Epidermal melanocyte (primary cell): ENCODE results near the gene NTPCR.
"Not testable (repeated sequence)": the region's sequence is repeated elsewhere in the genome, so short reads cannot be mapped to it uniquely, and the experiment has no call there.

Experiments
- DNase-seq: peaks from one replicate; pipeline ENCODE4 v3.0.0; 2011; ENCODE audit warnings: low spot score; ENCODE audit not compliant: insufficient read length

The NTPCR gene

GRCh38 chr1:232925421-232926220, 24.8 kb upstream of the NTPCR start:
- DNase-seq = no peak

GRCh38 chr1:232927166-232927565, 23.2 kb upstream of the NTPCR start:
- DNase-seq = not testable (repeated sequence)

GRCh38 chr1:232927830-232928505, 22.4 kb upstream of the NTPCR start:
- no peak for DNase-seq

- no peak for DNase-seq
Measured at GRCh38 chr1:232932486-232933425, 17.7 kb upstream of the NTPCR start.

- no peak for DNase-seq
Measured at GRCh38 chr1:232936941-232937340, 13.5 kb upstream of the NTPCR start.

- DNase-seq = no peak
Measured at GRCh38 chr1:232937741-232938375, 12.6 kb upstream of the NTPCR start.

- DNase-seq = no peak
Measured at GRCh38 chr1:232938926-232939325, 11.5 kb upstream of the NTPCR start.

GRCh38 chr1:232939748-232940147, 10.7 kb upstream of the NTPCR start:
- DNase-seq = no peak

DNA sequence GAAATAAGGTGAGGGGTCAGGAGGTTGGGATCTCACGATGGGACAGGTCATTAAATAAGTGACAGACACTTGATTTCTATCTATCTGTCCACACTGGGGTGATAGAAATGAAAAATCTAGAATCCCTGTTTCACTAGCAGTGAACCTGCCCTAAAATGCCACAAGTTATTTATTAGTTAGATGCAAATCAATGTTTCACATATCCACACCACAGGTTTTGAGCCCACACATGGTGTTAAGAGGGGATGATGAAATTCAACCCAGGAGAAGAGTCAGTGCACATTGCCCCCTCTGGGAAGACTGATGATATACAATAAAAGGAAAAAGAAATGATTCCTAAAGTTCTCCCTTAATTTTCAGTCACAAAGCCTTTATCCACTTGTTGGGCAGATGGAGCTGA, 10.1 kb upstream of the NTPCR start:
- DNase-seq = no peak

DNA sequence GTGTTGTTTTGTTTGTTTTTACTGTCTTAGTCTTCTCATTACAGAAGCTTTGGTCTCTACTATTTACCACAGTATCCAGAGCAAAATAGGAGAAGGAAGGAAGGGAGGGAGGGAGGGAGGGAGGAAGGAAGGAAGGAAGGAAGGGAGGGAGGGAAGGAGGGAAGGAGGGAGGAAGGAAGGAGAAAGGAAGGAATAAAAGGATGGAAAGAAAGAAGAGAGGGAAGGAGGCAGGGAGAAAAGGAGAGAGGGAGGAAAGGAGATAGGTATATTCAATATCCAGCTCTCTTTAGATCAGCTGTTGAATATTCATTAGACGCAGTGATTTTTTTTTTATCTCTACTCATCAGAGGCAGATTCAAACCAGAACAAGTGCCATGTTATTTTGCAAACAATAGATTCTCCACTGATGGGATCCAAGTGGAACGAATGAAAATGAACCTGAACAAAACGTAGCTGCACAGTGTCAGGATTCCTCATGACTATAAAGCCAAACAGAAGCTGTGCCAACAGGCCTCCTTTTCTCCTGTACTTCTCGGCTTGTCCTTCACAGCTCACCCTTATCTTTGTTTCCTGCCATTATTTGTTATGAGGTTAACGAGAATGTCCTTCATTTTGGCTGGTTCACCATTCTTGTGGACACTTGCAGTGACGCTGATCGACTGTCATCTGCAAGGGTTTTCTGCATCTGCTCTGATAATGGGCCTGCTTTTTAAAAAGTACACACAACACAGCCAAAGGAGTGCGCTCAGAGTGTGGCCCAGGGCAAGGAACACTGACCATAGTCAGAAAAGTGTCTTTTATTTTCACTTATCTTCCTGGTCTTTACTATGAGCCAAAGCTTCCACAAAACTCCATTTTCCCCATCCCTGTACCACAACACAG, 7.8 kb upstream of the NTPCR start:
- DNase-seq = no peak

GRCh38 chr1:232943679-232944252, 6.6 kb upstream of the NTPCR start:
- no peak for DNase-seq

GRCh38 chr1:232944347-232944746, 6.1 kb upstream of the NTPCR start:
- no peak for DNase-seq

- no peak for DNase-seq
Measured at GRCh38 chr1:232949636-232950196, 695 bp upstream of the NTPCR start.

GRCh38 chr1:232951180-232951579, 769 bp downstream of the NTPCR start:
- no peak for DNase-seq

GRCh38 chr1:232951605-232952004, 1.2 kb downstream of the NTPCR start:
- DNase-seq = no peak

DNA sequence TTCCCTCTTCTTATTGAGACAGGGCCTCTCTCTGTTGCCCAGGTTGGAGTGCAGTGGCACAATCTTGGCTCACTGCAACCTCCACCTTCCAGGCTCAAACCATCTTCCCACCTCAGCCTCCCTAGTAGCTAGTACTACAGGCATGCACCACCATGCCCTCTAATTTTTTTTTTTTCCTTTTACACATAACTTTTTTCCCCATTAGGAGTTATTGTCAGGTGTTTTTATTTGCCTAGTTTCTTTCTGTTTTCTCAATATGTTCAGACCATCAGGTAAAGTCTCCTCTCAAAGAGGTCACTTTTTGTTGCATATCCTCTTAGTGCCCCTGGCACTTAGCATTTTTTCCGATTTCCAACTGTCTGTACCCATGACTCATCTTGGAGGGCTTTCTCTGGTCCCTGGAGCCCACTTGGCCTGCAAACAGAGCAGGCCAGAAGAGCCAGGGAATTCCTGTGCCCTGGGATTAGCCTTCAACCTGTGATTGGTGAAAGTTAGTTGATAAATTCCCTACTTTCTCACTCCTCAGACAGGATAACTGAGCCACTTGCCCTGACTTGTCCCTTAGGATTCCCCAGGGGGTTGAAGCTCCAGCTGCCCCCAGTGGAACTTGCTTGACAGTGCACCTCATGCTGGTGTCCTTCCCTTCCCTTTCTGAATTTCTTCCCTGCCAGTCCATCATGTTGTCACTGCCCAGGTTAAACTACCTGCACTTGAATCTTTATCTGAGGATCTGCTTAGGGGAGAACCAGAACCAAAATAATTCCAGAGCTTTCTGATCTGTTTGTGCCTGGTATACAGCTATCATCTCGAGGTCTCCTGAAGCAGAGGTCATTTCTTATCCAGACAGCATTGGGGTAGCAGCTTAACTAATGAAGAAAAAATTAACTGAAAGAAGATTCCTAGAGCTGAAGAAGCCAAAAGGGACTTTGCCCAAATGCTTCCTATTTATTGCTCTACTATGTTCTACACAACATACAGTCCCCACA, 2.4 kb downstream of the NTPCR start:
- peak; percentile 34 for DNase-seq

DNA sequence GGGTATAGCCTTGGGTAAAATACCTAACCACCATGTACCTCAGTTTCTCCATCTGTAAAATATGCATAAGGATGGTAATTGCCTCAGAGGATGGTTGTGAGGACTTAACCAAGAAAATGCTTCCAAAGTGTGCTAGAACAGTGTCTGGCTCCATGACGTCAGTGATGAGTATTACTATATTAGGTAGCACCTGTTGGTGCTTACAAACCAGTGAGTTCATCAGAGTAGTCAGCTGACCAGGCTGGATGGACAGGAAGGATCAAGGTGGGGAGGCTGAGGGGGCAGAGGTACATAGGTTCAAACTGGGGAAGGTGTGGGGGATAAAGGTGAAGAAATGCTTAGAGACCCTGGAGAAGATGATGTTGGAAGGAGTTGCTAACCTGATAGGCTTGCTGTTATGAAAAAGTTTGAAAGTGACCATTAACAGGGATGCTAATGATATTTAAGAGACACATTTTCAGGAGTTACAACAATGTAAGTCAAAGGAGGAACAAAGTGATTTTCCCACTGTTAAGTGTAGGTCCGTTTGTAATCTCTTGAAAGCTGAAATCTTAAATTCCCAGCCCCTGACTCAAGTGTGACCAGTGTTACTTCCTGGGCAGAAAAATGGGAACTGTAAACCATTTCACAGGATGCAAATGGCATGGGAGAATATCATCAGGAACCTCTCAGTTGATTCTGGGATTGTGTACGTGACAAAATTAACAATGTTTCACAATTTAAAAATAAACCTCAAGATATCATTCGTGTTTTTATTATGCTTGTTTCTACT, 4.4 kb downstream of the NTPCR start:
- no peak for DNase-seq

DNA sequence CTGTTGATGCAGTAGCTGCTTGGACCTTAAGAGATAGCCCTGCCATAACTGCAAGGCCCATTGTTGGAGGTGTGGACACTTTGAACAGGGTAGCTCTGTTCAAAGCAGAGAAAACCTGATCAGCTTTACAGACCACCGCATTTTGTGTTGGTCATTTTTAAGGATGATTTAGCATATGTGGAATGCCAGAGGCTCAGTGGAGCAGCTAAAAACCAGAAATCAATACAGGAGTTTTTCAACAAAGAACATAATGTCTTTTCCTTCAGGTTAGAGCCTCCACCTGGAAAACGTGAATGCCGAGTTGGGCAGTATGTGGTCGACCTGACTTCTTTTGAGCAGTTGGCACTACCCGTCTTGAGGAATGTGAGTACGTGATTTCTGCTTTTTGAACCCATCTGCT, 5.7 kb downstream of the NTPCR start:
- DNase-seq = no peak
